Stomach (tissue), 9 donors: Measurements from ENCODE around the gene BIN1. TPM values are rescaled to one million over a fixed set of nuclear protein-coding genes. Genes with fewer than 3 reads are reported as not detected.

Experiments
- DNase-seq, 2 donors: peaks; one replicate each; pipeline versions ENCODE4 v3.0.0 to v3.0.0-alpha.2; 2013 to 2019
- H3K27ac ChIP-seq, 5 donors: fragments of 200-600 bp in 4 of 5; sonication (generic) in 4 of 5; one replicate each; pipeline ENCODE4 v1.5.1; 2013 to 2019; ENCODE audit warnings: mild to moderate bottlenecking in 1 of 5, moderate library complexity in 1 of 5
- H3K27me3 ChIP-seq, 3 donors: fragments of 200-600 bp; sonication (generic); one replicate each; pipeline ENCODE4 v1.5.1; 2017 to 2019; ENCODE audit warnings: mixed run types in 1 of 3
- H3K36me3 ChIP-seq, 4 donors: fragments of 200-600 bp; sonication (generic); 1 replicate in 3 of 4; 2 replicates in 1 of 4; pipeline ENCODE4 v1.5.1; 2016 to 2019
- H3K4me1 ChIP-seq, 4 donors: fragments of 200-600 bp; sonication (generic); one replicate each; pipeline ENCODE4 v1.5.1; 2016 to 2019
- H3K4me3 ChIP-seq, 4 donors: fragments of 200-600 bp; sonication (generic) in 3 of 4; one replicate each; pipeline ENCODE4 v1.5.1; 2016 to 2019; ENCODE audit warnings: mild to moderate bottlenecking in 1 of 4
- H3K9me3 ChIP-seq, 4 donors: fragments of 200-600 bp; sonication (generic); one replicate each; pipeline ENCODE4 v1.5.1; 2016 to 2019
- EP300 ChIP-seq: sonication (generic); formaldehyde crosslinking; IDR thresholded peaks from one replicate; pipeline ENCODE4 v1.6.1; 2017; ENCODE audit warnings: antibody characterized with exemption
- POLR2A ChIP-seq, 4 donors: fragments of 450-650 bp; IDR thresholded peaks; one replicate each; pipeline ENCODE4 v1.6.1; 2016; ENCODE audit warnings: antibody characterized with exemption in 4 of 4, control low read depth in 2 of 4, mild to moderate bottlenecking in 1 of 4, moderate library complexity in 1 of 4
- POLR2AphosphoS5 ChIP-seq, 3 donors: sonication (generic); formaldehyde crosslinking; IDR thresholded peaks; one replicate each; pipeline ENCODE4 v1.6.1; 2016; ENCODE audit warnings: antibody characterized with exemption in 3 of 3
- WGBS, 5 donors: extraction: QIAGEN DNeasy Blood & Tissue Kit in 3 of 5; methylation state at CpG; one replicate each; pipeline versions ENCODE4 v1.1.5 to v1.1.7; 2013 to 2018; 5-methylcytosine and 5-hydroxymethylcytosine counted together
- intact Hi-C: fragments of 100-400 bp; cut with DNase I; formaldehyde crosslinking; loops from one replicate; pipeline ENCODE4 v1.15.1; 2023; ENCODE audit warnings: low total_unique reads
- polyA plus RNA-seq, 3 donors: library from polyadenylated mRNA; stranded (reverse); fragments of 200-250 nt; gene quantifications; one replicate each; pipeline ENCODE4 v1.2.3, GENCODE V29; 2013
- total RNA-seq, 5 donors: library from RNA; depleted of rRNA; stranded (reverse); fragments of >200 nt; gene quantifications; one replicate each; pipeline versions ENCODE4 v1.1.0 to v1.2.3, GENCODE V29; 2014 to 2016
- TF ChIP-seq, protein P1 (sequence below), 7 experiments: fragments of 450-650 bp in 4 of 7; fragments of 200-600 bp in 3 of 7; sonication (generic) in 3 of 7; IDR thresholded peaks; one replicate each; pipeline ENCODE4 v1.5.1; 2016 to 2019; ENCODE audit warnings: antibody characterized with exemption in 7 of 7, control low read depth in 2 of 7, mild to moderate bottlenecking in 1 of 7
- donor health status: healthy with polysubstance abuse.
- donor health status: Bipolar disorder and iron deficiency.
- donor health status: healthy.

BIN1 gene
- total and polyA plus RNA-seq, 8 donors, result 39.1 to 175 (median 47.8) TPM

DNA sequence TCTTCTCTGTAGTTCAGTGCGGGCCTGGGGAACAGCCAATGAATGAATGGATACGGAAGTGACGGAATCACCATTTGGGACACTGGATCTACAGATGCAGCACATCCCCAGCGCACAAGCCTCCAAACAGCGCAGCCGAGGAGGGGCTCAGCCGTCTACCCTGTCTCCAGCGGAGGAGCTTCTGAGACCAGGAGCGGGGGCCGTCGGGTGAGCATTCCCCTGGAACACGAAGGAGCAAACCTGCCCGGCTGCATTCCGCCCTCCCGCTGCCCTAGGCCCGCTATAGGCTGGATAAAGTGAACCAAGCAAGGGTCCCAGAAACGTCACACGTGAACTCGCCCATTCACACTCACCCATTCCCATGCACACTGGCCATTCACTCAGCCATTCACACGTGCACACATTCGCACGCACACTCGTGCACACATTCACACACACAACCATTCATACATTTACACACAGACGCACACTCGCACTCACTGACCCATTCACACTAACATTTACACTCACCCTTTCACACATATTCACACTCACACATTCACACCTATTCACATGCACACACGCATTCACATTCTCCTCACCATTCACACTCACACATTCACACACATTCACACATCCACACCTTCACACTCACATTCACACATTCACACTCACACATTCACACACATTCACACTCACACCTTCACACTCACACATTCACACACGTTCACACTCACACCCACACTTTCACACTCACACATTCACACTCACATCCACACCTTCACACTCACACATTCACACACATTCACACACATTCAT is 63.4 kb downstream of the BIN1 start:
- intact Hi-C loops, result no loop called here
- Histone ChIP-seq H3K4me3 (no peak overlapping the region), H3K27ac (no peak overlapping the region), H3K36me3 (peaks cover 6 to 18% (median 13%) of the 10 kb centered on the region in 4 donors), H3K27me3 (no peaks in the 10 kb centered on the region), H3K4me1 (peaks cover 0 to 6% (median 0%) of the 10 kb centered on the region in 4 donors), H3K9me3 (no peaks in the 10 kb centered on the region)
- TF ChIP-seq POLR2AphosphoS5 (IDR thresholded peaks at IDR 0.05), result no peak
- no peak for TF ChIP-seq POLR2A (IDR thresholded peaks at IDR 0.05)
- TF ChIP-seq, protein P1, sequence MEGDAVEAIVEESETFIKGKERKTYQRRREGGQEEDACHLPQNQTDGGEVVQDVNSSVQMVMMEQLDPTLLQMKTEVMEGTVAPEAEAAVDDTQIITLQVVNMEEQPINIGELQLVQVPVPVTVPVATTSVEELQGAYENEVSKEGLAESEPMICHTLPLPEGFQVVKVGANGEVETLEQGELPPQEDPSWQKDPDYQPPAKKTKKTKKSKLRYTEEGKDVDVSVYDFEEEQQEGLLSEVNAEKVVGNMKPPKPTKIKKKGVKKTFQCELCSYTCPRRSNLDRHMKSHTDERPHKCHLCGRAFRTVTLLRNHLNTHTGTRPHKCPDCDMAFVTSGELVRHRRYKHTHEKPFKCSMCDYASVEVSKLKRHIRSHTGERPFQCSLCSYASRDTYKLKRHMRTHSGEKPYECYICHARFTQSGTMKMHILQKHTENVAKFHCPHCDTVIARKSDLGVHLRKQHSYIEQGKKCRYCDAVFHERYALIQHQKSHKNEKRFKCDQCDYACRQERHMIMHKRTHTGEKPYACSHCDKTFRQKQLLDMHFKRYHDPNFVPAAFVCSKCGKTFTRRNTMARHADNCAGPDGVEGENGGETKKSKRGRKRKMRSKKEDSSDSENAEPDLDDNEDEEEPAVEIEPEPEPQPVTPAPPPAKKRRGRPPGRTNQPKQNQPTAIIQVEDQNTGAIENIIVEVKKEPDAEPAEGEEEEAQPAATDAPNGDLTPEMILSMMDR (IDR thresholded peaks at IDR 0.05), result no peak
- no peak for TF ChIP-seq EP300
- DNase-seq, result peak in 1 of 2 donors; percentile 24
- WGBS, 5 donors, result 81 to 90% (median 86%) methylated on average over 27 of the region's 27 CpGs

DNA sequence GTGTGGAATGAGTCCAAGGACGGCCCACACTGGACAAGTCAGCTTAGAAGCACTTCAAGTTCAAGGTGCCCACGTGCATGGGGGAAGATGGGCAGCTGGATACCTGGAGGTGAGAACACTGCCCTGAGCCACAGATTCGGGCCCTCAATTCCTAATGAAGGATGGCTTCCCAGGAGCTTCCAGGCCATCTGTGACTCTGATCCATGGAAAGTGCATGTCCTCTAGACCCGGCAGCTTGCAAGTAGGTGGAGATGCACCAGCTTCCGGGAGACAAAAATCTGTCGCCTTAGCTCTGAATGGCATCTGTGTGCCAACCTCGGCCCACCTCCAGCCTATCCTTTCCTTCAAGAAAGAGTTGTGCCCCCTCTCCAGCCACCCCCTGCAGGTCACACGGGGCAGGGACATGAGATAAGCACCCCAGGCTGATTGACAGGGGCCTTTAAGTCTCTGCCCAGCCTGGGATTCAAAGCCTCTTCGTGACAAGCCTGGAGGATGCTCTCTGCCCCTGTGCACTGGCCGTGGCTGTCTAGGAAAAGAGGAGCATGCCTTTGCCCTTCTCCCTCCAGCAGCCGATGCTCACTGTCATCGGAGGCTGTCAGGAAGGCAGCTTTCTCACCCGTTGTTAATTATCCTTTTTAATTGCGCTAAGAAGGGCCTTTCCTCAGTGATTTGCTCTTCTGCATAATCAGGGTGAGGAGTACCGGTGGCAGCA is 65.5 kb downstream of the BIN1 start:
- Histone ChIP-seq H3K36me3 (no peaks in the 10 kb centered on the region), H3K4me1 (peaks cover 0 to 6% (median 0%) of the 10 kb centered on the region in 4 donors), H3K9me3 (no peaks in the 10 kb centered on the region), H3K4me3 (no peak overlapping the region), H3K27me3 (no peaks in the 10 kb centered on the region), H3K27ac (no peak overlapping the region)
- no peak for DNase-seq
- intact Hi-C loops, result no loop called here
- WGBS, 5 donors, result 75 to 85% (median 79%) methylated on average over 15 of the region's 15 CpGs
- TF ChIP-seq POLR2A (IDR thresholded peaks at IDR 0.05) (no peak), POLR2AphosphoS5 (IDR thresholded peaks at IDR 0.05) (no peak), EP300 (no peak)
- TF ChIP-seq, protein P1 (IDR thresholded peaks at IDR 0.05), result no peak

DNA sequence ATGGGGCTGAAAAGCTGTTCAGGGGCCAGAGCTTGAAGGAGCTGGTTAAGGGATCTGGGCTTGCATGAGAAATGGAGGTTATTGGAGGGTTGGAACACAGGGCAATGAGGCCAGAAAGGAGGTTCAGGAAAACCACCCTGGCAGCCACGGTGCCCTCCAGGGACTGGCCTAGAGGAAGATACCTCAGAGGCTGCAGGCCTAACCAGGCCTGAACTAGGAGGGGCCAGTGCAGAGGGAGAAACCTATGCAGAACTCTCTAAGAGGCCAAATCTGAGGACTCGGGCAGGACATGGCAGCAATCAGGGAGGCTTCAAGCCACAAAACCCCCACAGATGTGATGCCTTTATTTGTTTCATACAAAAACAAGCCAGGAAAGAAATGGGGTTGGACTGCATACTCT is 66.8 kb downstream of the BIN1 start:
- Histone ChIP-seq H3K9me3 (no peaks in the 10 kb centered on the region), H3K4me3 (no peak overlapping the region), H3K27ac (no peak overlapping the region), H3K4me1 (no peaks in the 10 kb centered on the region), H3K36me3 (no peaks in the 10 kb centered on the region), H3K27me3 (no peaks in the 10 kb centered on the region)
- no peak for DNase-seq
- WGBS, 5 donors, result 78 to 94% (median 91%) methylated on average over 2 of the region's 2 CpGs
- intact Hi-C loops, result no loop called here
- TF ChIP-seq POLR2A (IDR thresholded peaks at IDR 0.05), result no peak
- no peak for TF ChIP-seq POLR2AphosphoS5 (IDR thresholded peaks at IDR 0.05)
- no peak for TF ChIP-seq EP300
- TF ChIP-seq, protein P1 (IDR thresholded peaks at IDR 0.05), result no peak

DNA sequence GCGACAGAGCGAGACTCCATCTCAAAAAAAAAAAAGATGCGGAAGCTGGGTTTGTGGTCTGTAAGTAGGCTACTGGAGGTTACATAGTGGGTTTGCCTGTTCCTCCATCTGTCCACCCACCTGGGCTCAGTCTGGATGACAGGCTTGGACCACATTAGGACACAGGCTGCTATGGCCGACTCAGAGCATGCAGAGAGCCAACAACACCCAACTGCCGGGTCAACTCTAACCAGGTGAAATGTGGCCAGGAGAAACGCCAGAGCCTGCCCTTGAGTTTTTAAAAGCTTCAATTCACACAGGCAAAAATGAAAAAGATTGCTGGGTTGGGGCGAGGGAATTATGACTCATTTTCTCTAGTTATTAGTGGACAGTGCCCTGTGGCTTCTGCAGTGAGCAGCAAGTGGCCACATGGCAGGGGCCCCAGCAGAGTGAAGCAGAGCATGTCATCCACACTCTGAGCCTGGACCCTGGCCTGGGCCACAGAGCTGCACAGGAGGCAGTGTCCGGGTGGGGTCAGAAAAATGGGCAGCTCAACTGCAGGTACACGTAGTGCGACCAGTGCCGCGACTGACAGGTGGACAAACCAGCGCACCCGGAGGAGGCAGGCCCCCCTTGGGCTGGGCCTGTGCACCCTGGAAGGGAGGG is 67.4 kb downstream of the BIN1 start:
- Histone ChIP-seq H3K4me1 (no peaks in the 10 kb centered on the region), H3K36me3 (no peaks in the 10 kb centered on the region), H3K9me3 (no peaks in the 10 kb centered on the region), H3K27ac (no peak overlapping the region), H3K4me3 (no peak overlapping the region), H3K27me3 (no peaks in the 10 kb centered on the region)
- 84 to 94% (median 90%) methylated on average over 14 of the region's 14 CpGs for WGBS, 5 donors
- intact Hi-C loops, result no loop called here
- DNase-seq, result peak in 1 of 2 donors; percentile 18
- no peak for TF ChIP-seq EP300
- TF ChIP-seq, protein P1 (IDR thresholded peaks at IDR 0.05), result no peak
- no peak for TF ChIP-seq POLR2A (IDR thresholded peaks at IDR 0.05)
- no peak for TF ChIP-seq POLR2AphosphoS5 (IDR thresholded peaks at IDR 0.05)
